Midbrain (tissue), 1 donor: Measurements from ENCODE around the gene EXTL1.

Source experiments
- DNase-seq: peaks from one replicate; lab custom pipeline; 2025; lab: John Stamatoyannopoulos, UW

The EXTL1 gene

DNA sequence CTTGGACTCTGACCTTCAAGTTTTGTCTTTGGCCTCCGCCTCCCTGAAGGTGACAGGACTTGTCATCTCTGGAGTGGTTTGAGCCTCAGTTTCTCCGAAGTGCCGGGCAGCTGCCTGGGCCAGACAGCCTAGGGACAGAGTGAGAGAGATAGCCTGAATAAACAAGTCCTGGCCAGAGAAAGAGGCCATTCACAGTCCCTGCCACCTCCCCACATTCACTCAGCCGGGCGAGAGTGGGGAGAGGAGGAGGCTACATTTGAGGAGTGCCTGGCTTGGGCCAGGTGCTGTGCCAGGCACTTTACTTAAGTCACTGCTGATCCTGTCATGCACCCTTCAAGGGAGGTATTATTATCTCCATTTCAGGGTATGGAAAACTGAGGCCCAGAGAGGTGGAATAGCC, 3.5 kb downstream of the EXTL1 start:
- no peak for DNase-seq

DNA sequence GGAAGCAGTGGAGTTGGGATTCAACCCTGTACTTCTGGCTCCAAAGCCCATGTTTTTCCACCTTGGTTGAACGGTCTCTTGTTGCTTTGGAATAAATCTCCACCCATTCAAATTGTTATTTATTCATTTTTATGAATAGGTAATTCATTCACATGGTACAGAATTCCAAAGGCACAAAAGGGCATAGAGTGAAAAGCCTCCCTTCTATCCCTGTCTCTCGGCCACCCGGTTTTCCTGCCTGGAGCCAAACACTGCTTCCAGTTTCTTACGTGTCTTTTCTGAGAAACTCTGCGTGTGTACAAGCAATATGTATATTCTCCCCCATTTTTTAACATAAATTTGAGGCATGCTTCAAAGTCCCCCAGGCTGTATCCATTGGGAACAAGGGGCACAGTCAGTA, 3.9 kb downstream of the EXTL1 start:
- no peak for DNase-seq

DNA sequence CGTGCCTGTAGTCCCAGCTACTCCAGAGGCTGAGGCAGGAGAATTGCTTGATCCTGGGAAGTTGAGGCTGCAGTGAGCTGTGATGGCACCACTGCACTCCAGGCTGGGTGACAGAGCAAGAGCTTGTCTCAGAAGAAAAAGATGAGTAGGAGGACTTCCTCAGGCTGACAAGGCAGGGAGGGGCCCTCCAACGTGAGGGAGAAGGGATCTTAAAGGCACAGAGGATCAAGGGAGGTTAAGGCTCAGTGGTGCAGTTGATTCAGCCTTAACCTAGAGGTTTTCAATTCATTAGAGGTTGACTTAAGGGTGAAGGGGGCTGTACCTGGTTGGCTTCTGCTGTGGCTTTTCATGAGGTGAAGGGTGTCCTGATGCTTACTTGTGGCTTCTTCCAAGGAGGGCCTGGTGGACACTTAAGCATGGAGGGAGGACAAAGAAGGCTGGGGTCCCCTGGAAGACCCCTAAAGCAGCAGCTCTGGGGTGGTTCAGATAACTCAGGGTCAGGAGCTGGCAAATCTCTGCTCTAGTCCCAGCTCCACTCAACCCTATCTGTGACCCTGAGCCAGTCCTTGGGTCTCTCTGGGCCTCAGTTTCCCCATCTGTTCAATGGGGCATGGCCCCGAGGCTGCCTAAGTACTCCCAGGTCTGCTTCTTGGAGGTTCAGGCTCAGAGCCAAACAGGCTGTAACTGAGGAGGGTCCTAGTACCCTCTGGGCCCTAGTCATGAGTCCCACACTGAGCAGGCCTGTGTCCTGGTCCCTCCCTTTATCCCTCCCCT, 6.3 kb downstream of the EXTL1 start:
- DNase-seq = no peak

DNA sequence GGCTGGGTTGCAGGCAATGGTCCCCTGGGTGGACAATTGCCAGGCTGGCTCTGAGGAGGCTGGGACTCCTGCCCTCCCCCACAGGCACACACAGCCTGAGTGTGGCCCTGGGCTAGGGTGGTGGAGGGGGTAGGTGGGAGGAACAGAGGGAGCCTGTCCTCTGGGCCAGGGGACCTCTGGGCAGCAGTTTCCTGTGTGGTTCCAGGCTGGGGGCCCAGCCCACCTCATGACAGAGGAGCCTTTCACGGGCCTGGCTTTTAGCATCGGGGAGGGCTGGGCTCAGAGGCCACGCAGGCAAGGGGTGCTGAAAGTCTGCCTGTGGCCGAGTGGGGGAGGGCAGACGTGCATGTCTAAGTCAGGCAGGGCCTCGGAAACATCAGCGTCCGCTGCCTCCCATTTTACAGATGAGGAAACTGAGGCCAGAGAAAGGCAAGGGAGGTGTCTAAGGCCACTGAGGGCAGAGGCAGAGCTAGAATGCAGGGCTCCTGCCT, 7.0 kb downstream of the EXTL1 start:
- DNase-seq = no peak

DNA sequence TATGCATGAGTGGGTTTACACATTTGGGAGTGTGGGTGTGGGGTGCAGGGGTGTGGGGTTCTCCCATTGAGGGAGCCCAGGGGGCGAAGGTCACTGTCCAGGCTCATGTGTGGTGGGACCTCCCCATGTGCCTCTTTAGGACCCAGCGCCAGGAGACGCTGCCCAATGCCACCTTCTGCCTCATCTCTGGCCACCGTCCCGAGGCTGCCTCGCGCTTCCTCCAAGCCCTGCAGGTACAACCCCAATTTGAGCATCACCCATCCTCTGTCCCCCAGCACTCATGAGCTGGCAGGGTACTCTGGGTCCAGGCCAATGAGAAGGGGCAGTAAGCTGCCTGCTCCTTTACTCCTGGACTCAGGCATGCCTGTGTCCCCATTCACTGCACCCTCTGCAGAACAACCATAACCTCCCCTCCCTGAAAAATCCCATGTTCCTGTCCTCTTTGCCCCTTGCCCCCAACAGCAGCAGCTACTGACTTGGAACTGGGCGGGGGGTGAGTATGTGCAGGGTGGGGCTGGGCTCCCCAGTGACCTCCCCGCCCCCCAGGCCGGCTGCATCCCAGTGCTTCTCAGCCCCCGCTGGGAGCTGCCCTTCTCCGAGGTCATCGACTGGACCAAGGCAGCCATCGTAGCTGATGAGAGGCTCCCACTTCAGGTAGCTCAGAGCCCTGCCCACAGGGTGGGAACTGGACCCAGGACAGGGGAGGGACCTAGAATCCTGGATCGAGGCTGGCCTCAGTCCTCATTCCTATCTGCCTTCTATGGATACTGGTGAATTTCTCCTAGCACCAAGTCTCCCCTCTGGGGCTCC, 7.7 kb downstream of the EXTL1 start:
- no peak for DNase-seq

DNA sequence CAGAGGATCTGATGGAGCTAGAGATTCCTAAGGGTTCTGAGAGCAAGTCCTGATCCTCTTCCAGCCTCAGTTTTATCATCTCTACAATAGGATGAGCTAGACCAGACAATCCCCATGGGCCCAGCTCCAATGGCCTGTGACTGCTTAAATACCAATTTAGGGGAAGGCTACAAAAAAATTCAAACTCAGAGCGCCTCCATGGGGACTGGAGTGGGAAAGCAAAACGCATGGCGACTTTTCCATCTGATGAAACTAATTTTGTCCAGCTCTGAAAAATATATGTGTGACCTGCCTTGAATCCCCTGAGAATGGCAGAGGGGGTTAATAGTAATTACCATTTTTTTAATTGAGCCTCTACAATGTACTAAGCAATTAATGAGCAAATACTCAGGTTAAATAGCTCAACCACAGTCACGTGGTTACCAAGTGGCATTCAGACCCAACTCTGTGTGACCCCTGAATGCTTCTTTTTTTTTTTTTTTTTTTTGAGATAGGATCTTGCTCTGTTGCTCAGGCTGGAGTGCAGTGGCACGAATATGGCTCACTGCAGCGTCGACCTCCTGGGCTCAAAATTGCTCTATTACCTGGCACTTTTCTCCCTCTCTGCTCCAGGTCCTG, 8.4 kb downstream of the EXTL1 start:
- DNase-seq = no peak

DNA sequence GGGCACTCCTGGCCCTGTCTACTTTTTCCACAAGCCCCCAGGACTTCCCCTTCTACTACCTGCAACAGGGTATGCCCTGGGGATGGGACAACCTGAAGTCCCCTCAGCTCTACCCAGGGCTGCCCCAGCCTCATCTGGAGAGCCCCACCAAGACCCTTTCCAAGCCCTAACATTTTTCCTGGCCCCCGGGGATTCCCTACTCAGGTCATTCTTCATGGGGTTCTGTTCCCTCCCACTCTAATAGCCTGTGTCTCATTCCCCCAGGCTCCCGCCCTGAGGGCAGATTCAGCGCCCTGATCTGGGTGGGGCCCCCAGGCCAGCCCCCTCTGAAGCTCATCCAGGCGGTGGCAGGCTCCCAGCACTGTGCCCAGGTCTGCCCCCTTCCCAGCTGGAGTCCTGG, 9.6 kb downstream of the EXTL1 start:
- DNase-seq = no peak

DNA sequence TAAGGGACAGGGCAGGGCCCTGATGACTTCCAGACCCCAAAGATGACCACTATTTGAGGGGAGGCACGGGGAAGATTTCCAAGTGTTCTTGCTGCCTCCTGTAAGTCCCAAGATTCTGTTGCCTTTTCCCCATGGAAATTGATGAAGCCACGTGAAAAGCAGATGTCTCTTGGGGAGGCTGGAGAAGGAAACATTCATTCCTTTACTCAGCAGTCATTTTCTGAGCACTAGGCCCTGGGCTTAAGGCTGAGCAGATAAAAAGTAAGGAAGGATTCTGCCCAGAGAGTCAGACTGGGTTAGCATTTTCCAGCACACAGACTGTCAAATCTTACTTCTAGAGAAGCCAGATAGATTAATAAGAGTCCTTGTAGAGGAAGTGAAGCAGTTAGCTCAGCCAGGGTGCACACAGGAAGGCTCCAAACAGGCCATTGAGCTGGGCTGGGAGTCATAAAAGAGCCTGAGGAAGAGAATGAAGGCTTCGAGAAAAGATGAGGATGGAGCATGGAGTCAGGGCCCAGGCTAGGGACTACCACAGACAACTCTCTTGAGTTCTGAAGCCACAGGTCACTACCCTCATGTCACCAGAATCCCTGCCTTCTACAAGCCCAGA, 10.1 kb downstream of the EXTL1 start:
- DNase-seq = no peak

DNA sequence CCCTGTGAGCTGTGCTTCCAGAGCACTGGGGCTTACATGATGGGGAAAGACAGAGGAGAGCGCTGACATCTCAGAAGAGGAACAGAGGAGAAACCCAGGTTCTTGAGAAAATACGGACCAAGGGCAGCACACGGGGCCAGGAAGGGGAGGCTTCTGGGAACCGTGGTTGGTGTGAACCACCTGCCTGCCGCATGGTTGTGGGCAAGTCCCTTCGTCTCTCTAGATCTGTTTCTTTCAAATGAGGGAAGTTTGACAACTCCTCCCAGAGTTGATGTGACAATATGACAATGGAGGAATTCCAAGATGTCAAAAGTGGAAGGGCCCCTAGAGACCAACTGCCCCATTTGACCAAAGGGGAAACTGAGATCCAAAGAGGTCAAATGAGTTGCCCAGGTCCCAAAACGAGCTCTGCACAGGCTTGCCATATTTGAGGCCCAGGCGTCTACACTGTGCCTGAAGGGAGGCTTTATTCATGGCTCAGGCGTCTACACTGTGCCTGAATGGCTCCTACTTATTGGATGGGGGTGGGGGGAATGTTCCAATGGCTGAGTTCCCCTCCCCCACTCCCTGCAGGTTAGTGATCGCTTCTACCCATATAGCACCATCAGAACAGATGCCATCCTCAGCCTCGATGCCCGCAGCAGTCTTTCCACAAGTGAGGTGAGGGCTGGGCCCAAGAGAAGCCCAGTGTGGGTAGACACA, 11.2 kb downstream of the EXTL1 start:
- DNase-seq = no peak

DNA sequence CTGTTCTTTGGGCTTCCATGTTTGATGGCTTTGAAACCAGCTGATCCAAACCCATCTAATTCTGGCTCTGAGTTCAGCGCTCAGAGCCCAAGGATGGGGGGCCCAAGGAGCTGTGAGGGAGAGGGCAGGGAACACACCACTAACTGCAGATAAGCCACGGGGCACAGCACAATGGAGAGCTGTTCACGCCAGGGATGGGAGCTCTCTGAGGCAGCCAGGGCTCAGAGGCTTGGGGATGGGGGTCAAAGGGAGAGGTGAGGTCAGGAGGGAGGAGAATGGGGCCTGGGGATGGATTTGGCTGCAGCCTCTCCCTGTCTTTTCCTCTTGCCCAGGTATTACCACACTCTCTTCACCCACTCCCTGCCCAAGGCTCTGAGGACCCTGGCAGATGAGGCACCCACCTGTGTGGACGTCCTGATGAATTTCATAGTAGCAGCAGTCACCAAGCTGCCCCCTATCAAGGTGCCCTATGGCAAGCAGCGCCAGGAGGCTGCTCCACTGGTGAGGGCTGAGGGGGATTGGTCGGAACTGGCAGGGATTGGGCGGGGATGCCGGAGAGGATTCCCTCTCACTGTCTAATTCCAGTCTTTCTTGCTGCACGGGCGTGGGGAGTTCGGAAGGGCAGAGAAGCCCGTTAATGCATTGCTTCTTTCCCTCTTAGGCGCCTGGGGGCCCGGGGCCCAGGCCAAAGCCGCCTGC, 13.1 kb downstream of the EXTL1 start:
- DNase-seq = no peak

DNA sequence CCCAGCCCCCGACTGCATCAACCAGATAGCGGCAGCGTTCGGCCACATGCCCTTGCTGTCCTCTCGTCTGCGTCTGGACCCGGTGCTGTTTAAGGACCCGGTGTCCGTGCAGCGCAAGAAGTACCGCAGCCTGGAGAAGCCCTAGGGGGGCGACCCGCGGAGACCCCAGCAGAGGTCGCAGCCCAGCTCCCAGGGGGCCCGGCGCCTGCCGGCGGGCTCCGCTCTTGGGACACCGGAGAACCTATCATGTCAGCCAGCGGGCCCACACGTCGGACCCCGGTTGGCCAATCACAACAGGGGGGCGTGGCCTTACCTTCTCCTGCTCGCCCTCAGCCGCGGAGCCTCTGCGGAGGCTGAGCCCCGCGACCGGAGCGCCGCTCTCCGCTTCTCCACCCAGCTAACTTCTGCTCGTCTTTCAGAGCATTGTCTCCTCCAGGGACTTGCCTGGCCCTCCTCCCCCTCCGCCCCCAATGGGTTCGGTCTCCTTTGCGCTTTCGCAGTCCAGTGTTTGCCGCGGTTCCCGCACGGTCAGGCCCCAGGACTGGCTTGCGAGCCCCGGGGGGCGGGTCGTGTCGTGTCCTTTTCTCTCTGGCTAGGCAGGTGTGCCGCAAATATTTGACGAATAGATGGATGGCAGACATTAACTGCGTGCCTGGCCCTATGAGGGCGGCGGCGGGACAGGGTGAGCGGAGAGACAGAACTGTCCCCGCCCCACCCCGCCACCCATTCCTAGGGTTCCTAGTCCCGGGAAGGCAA, 13.8 kb downstream of the EXTL1 start:
- peak; percentile 91 for DNase-seq

DNA sequence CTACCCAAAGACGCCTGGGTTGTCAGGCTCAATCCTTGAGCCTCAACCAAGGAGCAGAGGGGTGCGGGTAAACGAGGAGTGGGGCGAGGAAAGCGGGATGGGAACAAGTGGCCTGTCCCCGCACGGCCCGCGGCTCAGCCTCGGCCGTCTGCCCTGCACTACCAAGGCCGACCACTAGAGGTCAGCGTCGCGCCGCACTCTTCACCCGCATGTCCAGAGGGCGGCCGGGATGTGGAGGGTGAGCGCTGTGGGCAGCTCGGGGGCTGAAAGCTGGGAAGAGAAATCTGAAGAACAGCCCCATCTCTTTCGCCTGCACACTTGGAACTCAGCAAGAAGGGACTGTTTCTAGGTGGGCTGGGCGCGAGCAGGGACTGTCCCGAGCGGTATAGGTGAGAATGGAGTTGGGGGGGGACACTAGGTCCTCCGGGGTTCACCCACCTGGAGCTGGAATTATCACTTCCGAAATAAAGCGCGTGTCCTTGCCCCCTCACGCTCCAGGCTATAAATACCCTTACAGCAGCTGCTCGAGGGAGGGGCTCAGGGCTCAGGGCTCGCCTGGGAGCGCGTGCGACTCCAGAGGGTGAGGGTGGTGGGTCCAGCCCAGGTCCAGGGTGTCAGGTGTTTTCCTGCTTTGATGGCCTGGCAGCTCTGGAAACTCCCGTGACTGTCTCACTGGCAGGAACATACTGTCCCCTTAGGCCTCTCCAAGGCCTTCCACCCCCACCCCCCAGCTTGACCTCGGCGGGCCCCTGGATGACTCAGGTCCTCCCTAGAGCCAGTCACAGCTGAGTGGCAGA, 14.6 kb downstream of the EXTL1 start:
- DNase-seq = peak; percentile 83

DNA sequence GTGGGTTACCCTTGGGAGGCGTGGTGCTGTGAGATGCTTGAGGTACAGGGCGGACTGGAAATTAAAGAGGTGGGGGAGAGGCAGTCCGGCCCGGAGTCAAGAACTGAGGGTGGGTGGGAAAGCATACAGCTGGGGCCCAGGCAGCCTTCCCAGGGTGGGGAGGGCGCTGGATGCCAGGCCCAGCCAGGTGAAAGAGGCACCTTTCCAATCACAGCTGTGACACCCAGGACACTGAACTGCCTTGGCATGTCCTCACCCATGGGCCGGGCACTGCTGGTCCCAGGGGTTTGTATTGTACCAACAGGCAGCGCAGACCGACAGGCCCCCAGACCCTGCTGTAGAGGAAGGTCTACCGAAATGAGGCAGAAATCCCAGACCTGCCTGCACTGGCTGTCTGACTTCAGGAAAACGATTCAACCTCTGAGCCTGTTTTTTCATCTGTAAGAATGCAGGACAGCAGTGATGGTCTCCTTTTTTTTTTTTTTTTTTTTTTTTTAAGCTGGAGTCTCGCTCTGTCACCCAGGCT, 15.2 kb downstream of the EXTL1 start:
- DNase-seq = no peak

DNA sequence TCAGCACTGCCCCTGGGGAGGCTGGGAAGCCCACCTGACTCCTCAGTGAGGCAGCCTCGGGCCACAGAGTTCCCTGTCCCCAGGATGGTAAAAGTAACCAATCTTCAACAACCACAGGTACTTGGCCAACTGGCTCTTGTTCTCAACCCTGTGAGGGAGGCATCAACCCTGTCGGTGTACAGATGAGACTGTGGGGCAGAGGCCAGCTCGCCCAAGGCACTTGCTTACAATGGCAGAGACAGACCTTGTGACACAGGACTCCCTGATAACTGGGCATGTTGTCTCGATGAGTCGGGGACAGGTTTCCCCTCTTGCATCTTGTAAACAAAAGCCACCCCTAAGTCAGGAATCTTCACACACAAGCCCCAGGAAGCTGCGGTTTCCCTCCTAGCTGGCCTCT, 16.3 kb downstream of the EXTL1 start:
- DNase-seq = no peak

DNA sequence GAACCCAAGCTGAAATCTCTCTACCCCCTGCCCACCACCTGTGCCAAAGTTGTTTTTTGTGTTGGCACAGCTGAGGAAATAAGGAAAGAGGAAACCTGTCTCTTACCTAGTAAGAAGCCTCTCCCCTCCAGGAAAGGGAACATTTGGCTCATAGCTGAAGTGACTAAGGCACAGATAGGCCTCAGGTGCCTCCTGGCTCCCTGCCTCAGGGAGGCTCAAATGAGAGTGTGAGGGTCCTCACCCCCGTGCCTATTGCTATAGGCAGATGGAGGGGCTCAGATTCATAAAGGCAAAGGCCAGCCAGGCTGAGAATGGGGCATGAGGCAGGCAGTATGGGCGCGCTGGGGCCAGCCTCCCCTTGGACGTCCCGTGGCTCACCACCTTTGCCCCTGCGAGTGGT, 16.9 kb downstream of the EXTL1 start:
- DNase-seq = no peak

DNA sequence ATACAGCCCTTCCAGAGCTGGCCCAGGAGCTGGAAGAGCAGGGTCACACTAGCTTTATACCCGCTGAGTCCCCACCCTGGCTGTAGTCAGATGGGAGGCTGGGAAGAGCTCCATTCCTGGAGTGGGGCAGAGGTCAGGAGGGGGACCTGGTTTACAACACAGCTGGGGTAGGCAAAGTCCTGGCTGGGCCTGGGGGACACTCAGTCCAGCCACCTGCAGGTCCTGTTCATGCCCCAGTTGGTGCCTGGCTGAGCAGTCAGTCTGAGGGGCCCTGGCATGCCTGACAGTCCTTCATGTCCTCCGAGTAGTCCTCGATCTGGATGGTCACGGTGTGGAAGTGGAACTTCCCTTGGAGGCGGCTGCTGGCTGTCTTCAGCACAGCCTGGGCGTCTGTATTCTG, 17.3 kb downstream of the EXTL1 start:
- DNase-seq = no peak

DNA sequence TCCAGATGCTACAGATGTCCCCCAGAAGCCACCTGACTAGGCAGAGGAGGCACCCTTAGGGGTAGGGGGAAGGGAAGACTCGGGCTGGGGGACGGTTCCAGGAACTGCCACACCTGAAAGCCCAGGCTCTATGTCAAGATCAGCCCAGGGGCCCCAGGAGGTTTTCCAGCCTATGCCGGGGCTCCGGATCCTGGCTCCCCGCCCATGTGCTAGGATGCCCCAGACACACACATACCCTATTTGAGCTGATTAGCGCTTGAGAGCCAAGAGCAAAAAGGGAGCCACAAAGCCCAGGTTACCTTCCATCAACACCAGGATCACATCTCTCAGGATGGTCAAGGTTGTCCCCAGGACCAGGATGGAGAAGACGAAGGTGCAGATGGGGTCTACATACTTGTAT, 19.8 kb downstream of the EXTL1 start:
- DNase-seq = no peak

DNA sequence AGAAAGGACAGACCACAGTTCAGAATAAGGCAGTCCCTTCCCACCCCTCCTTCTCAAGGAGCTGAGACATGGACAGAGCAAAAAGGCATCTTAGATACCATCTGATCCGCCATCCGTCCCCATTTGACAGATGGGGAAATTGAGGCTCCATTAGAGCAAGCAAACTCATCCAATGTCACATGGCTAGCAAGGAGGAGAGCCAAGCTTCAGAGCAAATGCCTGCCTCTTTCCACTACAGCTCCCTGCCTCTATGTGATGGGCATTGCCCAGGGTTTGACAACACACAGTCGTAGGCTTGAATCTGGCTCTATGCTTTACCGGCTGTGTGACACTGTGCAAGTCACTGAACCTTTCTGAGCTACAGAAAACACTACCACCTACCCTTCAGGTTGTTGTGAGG, 20.4 kb downstream of the EXTL1 start:
- no peak for DNase-seq

DNA sequence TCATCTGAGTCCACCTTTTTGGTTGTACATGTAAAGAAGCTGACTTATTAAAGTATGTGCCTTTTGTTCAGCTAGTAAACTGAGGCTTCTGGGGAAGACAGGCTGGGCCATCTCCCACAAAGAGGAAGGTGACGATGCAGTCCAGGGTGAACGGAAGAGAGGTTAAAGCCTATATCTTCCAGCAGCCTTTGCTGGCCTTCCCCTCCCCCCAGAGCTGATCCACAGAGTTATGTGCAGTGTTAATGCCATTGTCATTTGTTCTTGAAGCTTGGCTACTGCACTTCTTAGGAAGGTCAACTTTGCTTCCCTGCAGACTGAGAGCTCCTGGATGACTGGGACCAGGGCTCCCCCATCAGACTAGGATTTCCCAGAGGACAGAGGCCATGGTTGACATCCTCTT, 22.2 kb downstream of the EXTL1 start:
- no peak for DNase-seq
